Upper lobe of left lung (tissue), 4 donors: ENCODE results near the gene MOXD1.

Experiments used
- CTCF ChIP-seq, 6 experiments: fragments of 450-650 bp in 4 of 6; fragments of 200-600 bp in 2 of 6; sonication (generic) in 2 of 6; IDR thresholded peaks; one replicate each; pipeline ENCODE4 v1.5.1; 2016 to 2019; ENCODE audit warnings: antibody characterized with exemption in 6 of 6
- POLR2A ChIP-seq, 4 donors: fragments of 450-650 bp; IDR thresholded peaks; one replicate each; pipeline ENCODE4 v1.5.1; 2016 to 2017; ENCODE audit warnings: antibody characterized with exemption in 4 of 4, mild to moderate bottlenecking in 2 of 4

- TF ChIP-seq CTCF (IDR thresholded peaks at IDR 0.05): no peak
- TF ChIP-seq POLR2A (IDR thresholded peaks at IDR 0.05): no peak
Observed at GRCh38 chr6:132380358-132381029, 20.8 kb downstream of the MOXD1 start.
